ENCODE data around the gene FNDC5.

FNDC5 gene

GRCh38 chr1:32855861-32856617 lies 14.7 kb downstream of the FNDC5 start:
- no peak overlapping the region for H3K9ac ChIP-seq (ENCODE audit: low read depth, low read length)
- no peaks in the 10 kb centered on the region for H3K9me3 ChIP-seq (ENCODE audit: control insufficient read depth, insufficient read depth, low read length)
- peaks cover 11% of the 10 kb centered on the region for H3K36me3 ChIP-seq (ENCODE audit: insufficient read depth, low read length)
- peaks cover under 1% of the 10 kb centered on the region; the same call in 1 of the 2 replicates for H3K4me1 ChIP-seq (ENCODE audit: insufficient read depth, low read length)

DNA sequence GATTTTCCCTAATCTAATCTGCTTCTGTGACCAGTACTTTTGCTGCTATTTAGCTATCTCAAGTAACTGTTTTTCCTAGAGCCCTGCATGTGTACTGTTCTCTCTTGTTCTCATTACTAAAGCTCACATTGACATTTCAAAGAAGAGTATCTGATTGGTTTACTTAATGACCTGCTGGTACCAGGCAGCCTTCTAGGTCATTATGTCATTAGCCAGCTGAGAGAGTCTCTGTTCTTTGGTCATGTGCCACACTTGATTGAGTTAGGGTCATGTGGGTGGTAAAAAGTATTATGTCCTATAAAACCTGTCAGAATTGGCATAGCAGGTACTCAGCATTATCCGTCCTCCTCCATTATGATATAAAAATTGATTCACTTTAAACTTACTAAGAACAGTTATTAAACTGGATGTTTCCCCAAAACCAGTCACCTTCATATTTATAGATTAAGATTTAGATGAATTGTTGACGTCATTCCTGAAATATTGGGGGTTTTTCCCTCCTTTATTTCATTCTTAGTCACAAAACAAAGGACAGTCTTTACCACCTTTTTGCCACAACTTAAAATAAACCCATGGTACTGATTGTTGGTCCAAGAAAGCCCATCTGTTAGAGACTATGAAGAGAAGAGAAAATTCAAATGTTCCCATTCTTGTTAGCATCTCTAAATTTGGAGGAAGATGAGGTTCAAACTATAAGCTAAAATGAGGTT lies 22.2 kb downstream of the FNDC5 start:
- H3K36me3 ChIP-seq (ENCODE audit: insufficient read depth, low read length) = peaks cover 3% of the 10 kb centered on the region; the same call in 1 of the 2 replicates
- H3K9me3 ChIP-seq (ENCODE audit: control insufficient read depth, insufficient read depth, low read length) = no peaks in the 10 kb centered on the region
- no peak overlapping the region for H3K9ac ChIP-seq (ENCODE audit: low read depth, low read length)
- no peaks in the 10 kb centered on the region for H3K4me1 ChIP-seq (ENCODE audit: insufficient read depth, low read length)

GRCh38 chr1:32831878-32832277 lies 38.8 kb downstream of the FNDC5 start:
- no peak overlapping the region; the same call in 1 of the 2 replicates for H3K9ac ChIP-seq (ENCODE audit: low read depth, low read length)
- no peaks in the 10 kb centered on the region for H3K4me1 ChIP-seq (ENCODE audit: insufficient read depth, low read length)
- H3K9me3 ChIP-seq (ENCODE audit: control insufficient read depth, insufficient read depth, low read length) = no peaks in the 10 kb centered on the region
- H3K36me3 ChIP-seq (ENCODE audit: insufficient read depth, low read length) = peaks cover 6% of the 10 kb centered on the region

DNA sequence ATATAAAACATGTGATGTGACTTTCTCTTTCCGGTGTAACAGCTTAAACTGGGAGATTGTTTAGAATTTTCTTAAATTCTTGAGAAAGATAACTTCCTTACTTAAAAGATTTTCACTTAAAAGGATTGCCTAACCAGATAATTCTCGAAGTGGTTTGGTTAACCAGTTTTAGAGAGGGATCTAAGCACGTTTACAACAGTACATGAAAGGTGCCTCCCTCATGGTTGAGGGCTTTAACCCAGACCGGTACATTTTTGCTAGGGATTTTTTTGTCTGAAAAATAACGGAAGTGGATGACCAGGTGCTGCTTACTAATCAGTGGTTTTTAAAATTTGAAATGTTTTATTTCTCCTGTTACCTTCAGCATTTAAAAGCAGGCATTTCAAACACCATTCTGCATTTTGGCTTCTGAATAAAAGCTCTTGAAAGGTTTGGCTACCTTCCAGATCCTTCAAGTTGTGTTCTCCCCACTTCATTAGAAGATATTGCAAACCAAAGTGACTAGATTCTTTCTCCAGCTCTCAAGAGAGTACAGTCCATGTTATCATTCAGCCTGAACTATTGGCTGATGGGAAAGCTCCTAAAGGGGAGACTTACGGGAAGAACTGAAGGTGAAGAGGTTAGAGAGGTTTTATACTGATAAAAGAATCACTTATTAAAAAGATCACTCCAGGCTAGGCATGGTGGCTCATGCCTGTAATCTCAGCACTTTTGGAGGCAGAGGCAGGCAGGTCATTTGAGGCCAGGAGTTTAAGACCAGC lies 40.4 kb downstream of the FNDC5 start:
- H3K9ac ChIP-seq (ENCODE audit: low read depth, low read length) = no peak overlapping the region
- peaks cover 9% of the 10 kb centered on the region for H3K36me3 ChIP-seq (ENCODE audit: insufficient read depth, low read length)
- no peaks in the 10 kb centered on the region for H3K4me1 ChIP-seq (ENCODE audit: insufficient read depth, low read length)
- H3K9me3 ChIP-seq (ENCODE audit: control insufficient read depth, insufficient read depth, low read length) = no peaks in the 10 kb centered on the region

- H3K36me3 ChIP-seq (ENCODE audit: insufficient read depth, low read length) = peaks cover 9% of the 10 kb centered on the region
- no peaks in the 10 kb centered on the region for H3K4me1 ChIP-seq (ENCODE audit: insufficient read depth, low read length)
- no peaks in the 10 kb centered on the region for H3K9me3 ChIP-seq (ENCODE audit: control insufficient read depth, insufficient read depth, low read length)
- H3K9ac ChIP-seq (ENCODE audit: low read depth, low read length) = no peak overlapping the region
These were observed 42.4 kb downstream of the FNDC5 start for GRCh38 chr1:32828341-32828740.

DNA sequence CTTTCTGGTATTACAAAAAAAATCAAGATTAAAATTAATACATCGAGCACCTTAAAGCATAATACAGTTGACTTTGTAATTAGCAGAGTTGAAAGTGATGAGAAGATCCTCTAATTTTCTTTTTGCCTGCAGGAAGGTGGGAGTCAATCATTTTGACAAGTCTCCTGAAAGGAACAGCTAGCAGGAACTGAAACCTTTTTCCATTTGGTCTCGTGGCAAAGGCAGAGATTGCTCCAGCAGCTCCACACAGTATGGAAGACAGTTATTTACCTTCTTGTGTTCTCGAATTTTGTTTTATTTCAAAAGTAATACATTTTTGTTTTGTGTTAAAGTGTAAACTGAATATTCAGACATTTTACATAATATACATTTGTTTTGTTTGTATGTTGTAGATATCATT lies 45.5 kb downstream of the FNDC5 start:
- peaks cover 9% of the 10 kb centered on the region for H3K36me3 ChIP-seq (ENCODE audit: insufficient read depth, low read length)
- no peaks in the 10 kb centered on the region for H3K9me3 ChIP-seq (ENCODE audit: control insufficient read depth, insufficient read depth, low read length)
- no peaks in the 10 kb centered on the region for H3K4me1 ChIP-seq (ENCODE audit: insufficient read depth, low read length)
- no peak overlapping the region for H3K9ac ChIP-seq (ENCODE audit: low read depth, low read length)

GRCh38 chr1:32818804-32819541 lies 51.7 kb downstream of the FNDC5 start:
- H3K9me3 ChIP-seq (ENCODE audit: control insufficient read depth, insufficient read depth, low read length) = no peaks in the 10 kb centered on the region
- peaks cover 4% of the 10 kb centered on the region; the same call in 1 of the 2 replicates for H3K36me3 ChIP-seq (ENCODE audit: insufficient read depth, low read length)
- H3K9ac ChIP-seq (ENCODE audit: low read depth, low read length) = peak overlapping the region; percentile 95
- H3K4me1 ChIP-seq (ENCODE audit: insufficient read depth, low read length) = peaks cover 3% of the 10 kb centered on the region

DNA sequence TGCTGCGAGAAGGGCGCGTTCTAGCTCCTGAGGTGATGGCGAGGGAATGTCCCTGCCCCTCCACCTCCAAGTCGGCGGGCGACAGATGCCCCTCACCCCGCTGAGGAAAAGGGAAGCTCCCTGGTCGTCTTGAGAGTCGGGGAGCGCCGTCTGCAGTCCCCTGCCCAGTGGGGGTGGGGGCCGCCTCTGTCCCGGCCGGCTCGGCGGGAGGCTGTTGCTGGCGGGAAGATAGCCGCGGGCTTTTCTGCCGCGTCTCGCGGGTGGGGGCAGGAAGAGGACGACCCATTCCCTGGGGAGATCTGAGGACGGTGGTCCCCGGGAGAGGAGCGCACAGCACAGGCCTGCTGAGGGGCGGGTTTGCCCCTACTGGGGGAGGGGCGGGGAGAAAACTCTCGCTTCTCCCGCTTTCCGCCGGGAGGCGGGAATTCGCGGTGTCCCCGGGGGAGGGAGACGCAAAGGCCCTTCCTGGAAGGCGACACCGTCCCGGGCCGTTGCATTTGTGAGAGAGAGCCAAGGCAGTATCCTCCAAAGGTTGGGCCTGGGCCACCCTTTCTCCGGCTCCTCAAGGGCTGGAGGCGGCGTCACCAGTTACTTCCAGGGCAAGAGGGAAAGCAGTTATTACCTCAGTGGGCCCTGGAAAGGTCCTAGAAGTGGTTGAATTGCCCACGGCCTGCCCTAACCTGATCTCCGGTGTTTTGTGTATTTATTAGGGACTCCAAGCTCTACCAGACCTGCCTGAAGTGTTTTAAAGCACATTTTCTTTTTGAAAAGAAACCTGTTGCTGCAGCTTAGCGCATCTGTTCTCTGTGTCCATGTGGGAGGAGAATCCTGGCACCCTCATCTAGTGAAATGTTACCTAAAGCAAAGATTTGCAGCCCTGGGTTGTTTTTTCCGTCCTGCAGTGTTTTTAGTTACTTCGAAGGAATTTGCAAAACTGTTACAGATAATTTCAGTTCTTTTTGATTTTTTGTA lies 52.6 kb downstream of the FNDC5 start:
- peaks cover 4% of the 10 kb centered on the region; the same call in 1 of the 2 replicates for H3K36me3 ChIP-seq (ENCODE audit: insufficient read depth, low read length)
- H3K4me1 ChIP-seq (ENCODE audit: insufficient read depth, low read length) = peaks cover 3% of the 10 kb centered on the region
- H3K9ac ChIP-seq (ENCODE audit: low read depth, low read length) = peak overlapping the region; percentile 95
- no peaks in the 10 kb centered on the region for H3K9me3 ChIP-seq (ENCODE audit: control insufficient read depth, insufficient read depth, low read length)

- Histone ChIP-seq H3K9me3 (ENCODE audit: control insufficient read depth, insufficient read depth, low read length) (no peaks in the 10 kb centered on the region), H3K4me1 (ENCODE audit: insufficient read depth, low read length) (peaks cover 4% of the 10 kb centered on the region), H3K36me3 (ENCODE audit: insufficient read depth, low read length) (peaks cover 4% of the 10 kb centered on the region; the same call in 1 of the 2 replicates), H3K9ac (ENCODE audit: low read depth, low read length) (peak within 1 kb of the TSS; percentile 95)
These were observed 53.4 kb downstream of the FNDC5 start, which contains the start of the genes S100PBP and YARS1 for GRCh38 chr1:32817159-32817814. S100PBP (plus strand) TSS chr1:32817653; CDS start chr1:32826100, 8,447 bp downstream. YARS1 (minus strand) TSS chr1:32817358; CDS start chr1:32817244, 114 bp downstream.

DNA sequence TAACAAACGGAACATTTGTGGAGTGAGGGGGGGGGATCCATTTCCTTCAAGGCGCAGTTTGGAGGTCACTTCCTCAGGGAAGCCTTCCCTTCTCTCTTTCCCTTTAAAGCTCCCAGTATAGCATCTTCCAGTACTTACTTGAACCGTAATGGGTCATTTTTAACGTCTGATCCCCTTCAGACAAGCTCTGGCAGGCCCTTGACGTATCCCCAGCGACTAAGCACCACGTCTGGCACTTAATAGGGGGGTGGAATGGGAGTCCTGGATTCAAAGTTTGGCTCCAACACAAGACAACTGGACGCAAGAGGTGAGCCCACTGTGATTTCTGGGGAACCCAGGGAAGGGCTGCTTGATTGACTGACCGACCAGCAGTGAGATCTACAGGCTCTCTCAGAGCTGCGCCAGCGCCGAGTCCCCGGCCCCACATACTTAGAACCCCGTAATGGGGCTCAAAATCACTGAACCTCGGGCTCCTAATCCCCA lies 54.0 kb downstream of the FNDC5 start:
- Histone ChIP-seq H3K4me1 (ENCODE audit: insufficient read depth, low read length) (peaks cover 9% of the 10 kb centered on the region), H3K36me3 (ENCODE audit: insufficient read depth, low read length) (peaks cover 4% of the 10 kb centered on the region; the same call in 1 of the 2 replicates), H3K9me3 (ENCODE audit: control insufficient read depth, insufficient read depth, low read length) (no peaks in the 10 kb centered on the region), H3K9ac (ENCODE audit: low read depth, low read length) (peak overlapping the region; percentile 80)

GRCh38 chr1:32813941-32814739 lies 56.6 kb downstream of the FNDC5 start:
- H3K36me3 ChIP-seq (ENCODE audit: insufficient read depth, low read length) = peaks cover 21% of the 10 kb centered on the region

More at GRCh38 chr1:32813941-32814739, 56.6 kb downstream of the FNDC5 start:
- Histone ChIP-seq H3K4me1 (ENCODE audit: insufficient read depth, low read length) (peaks cover 9% of the 10 kb centered on the region), H3K9me3 (ENCODE audit: control insufficient read depth, insufficient read depth, low read length) (no peaks in the 10 kb centered on the region), H3K9ac (ENCODE audit: low read depth, low read length) (no peak overlapping the region)

Data from ES-I3 (cell line).